NCI-H226 (cell line): ENCODE results near the gene ACTL6B.
"Not testable (repeated sequence)": the region's sequence is repeated elsewhere in the genome, so short reads cannot be mapped to it uniquely, and the experiment has no call there.

Source experiments
- DNase-seq: peaks from one replicate; pipeline ENCODE4 v3.0.0-alpha.2; 2015

ACTL6B gene

DNA sequence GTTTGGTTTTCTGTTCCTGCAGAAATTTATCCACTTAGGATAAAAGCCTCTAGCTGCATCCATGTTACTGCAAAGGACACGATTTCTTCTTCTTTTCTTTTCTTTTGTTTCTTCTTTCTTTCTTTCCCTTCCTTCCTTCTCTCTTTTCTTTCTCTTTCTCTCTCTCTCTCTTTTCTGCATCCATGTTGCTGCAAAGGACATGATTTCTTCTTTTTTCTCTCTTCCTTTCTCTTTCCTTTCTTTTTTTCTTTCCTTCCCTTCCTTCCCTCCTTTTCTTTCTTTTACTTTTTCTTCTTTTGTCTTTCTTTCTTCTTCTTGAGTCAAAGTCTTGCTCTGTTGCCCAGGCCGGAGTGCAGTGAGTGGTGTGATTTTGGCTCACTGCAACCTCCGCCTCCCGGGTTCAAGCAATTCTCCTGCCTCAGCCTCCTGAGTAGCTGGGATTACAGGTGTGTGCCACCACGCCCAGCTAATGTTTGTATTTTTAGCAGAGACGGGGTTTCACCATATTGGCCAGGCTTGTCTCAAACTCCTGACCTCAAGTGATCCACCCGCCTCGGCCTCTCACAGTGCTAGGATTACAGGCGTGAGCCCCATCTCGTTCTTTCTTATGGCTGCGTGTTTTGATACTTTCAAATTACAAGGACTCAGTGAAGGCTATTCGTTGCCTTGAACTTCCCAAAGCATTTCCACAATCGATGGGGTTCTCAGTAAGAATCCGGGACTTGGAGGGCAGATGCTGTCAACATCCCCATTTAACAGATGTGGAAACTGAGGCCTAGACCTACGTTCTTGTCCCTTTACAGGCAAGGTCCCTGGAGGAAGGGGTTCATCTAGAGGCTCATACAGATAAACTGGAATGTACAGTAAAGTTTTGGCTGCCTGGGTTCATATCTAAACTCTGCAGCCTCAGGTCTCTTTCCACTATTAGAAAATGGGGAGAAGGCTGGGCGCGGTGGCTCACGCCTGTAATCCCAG lies 15.4 kb upstream of the ACTL6B start:
- no peak for DNase-seq

DNA sequence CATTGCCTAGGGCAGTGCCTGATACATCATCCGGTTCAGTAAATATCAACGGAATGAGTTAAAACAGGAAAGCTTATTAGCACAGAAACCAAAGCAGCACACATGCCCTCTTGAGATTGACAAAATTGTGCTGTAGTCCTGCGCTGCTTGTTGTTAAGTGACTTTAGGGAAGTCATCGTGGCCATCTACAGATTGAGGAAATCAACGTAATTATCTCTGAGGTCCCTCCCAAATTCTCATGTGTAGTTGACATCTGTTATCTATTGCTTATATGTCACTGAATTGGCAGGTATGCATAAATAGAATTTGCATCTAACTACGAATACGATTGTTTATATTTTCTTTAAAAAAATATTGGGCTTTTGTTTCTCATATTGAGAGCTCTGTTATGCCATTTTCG lies 13.8 kb upstream of the ACTL6B start:
- no peak for DNase-seq

GRCh38 chr7:100669106-100669505 lies 12.9 kb upstream of the ACTL6B start:
- DNase-seq = not testable (repeated sequence)

- no peak for DNase-seq
These were observed 11.8 kb upstream of the ACTL6B start for GRCh38 chr7:100668069-100668449.

- DNase-seq = no peak
These were observed 11.3 kb upstream of the ACTL6B start for GRCh38 chr7:100667331-100668068.

GRCh38 chr7:100665168-100665726 lies 9.0 kb upstream of the ACTL6B start:
- no peak for DNase-seq

GRCh38 chr7:100662194-100662776 lies 6.0 kb upstream of the ACTL6B start:
- DNase-seq = not testable (repeated sequence)

- no peak for DNase-seq
These were observed 1.1 kb downstream of the ACTL6B start for GRCh38 chr7:100654908-100655831.

GRCh38 chr7:100649826-100650565 lies 6.3 kb downstream of the ACTL6B start:
- DNase-seq = no peak

GRCh38 chr7:100642534-100642907 lies 13.7 kb downstream of the ACTL6B start:
- no peak for DNase-seq

DNA sequence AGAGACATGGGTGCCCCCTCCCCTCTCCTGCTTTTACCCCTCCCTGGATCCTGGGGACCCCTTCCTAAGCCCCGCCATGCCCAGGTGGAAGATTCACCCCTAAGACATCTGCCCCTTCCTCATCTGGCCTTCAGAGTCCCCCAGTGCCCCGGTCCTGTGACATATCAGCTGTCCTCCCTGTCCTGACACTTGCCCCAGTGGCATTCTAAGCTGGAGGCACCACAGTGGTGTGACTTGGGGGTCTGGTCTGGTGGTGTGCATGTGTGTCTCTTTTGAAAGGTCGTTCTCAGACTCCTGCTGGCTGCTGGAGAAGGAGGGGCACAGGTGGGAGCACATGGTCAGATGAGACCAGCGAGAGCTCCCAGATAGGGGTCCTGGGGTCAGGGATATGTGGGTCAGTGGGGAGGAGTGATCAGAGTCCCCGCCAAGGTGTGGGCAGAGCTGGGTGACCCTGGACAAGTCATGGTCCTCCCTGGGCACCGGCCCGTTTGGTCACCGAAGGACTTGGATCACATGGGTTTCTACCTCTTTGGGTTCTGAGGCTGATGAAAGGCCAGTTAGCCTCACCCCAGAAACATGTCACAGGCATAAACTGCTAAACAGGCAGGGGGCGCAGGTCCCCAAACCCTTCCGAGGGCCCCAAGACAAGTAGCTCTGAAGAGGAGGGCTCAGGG lies 14.3 kb downstream of the ACTL6B start:
- DNase-seq = no peak

DNA sequence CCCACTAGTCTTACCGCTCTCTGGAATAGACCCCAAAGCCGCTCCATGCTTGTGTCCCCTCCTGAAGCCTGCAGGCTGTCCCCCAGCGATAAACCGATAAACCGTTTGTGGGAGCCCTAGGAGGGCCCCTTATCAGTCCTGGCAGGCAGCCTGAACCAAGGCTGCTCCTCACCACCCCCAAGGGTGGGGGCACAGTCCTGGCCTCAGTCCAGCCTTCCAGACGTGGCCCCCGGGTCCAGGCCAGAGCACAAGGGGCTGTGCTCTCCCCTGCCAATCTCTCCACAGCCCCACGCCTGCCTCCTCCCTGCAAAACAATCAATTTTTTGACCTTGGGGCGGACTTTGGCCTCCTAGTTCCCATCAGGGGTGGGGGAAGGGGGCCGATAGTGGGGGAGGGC lies 14.8 kb downstream of the ACTL6B start, which contains the start of gene TFR2:
Gene TFR2, minus strand, starts transcription at position 90 of the 397 bp plus-strand sequence. Its CDS starts 43 bp downstream, at position 47.
- no peak for DNase-seq

DNA sequence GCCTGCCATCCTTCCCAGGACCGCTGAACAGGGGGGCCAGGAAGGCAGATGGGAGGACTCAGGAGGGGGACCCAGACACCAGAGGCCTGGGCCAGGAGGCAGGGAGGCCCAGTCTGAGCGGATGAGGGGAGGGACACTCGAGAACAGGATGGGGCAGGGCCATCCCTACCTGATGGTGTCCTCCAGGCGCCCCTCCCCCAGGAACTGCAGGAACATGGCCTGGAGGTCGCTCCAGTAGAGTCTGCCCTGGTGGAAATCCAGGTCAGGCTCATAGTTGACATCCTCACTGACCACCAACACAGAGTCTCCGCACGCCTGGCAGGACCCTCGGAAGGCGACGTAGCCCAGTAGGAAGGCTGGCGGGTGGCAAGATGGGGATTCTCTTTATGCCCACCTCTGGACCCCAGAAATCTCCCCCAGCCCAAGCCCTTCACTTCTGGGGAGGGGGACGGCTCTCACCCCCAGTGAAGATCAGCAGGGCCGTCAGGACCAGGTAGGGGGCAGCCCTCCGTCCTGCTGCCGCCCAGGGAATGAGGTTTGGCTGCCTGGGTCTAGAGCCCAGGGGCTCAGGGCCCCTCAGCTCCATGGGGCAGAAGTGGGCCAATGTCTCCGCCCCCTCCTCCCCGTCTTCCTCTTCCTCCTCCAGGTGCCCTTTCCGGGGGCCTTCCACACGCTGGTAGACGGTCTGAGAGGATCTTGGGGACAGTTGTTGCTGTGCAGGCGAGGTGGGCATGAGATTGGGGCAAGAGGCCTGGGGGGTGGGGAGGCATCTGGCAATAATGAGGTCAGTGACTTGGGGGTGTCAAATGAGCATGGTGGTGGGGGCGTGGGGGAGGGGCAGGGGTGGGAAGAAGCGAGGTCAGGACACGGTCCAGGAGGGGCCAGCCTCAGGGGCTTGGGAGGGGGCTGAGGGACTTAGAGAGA lies 15.5 kb downstream of the ACTL6B start:
- DNase-seq = no peak

DNA sequence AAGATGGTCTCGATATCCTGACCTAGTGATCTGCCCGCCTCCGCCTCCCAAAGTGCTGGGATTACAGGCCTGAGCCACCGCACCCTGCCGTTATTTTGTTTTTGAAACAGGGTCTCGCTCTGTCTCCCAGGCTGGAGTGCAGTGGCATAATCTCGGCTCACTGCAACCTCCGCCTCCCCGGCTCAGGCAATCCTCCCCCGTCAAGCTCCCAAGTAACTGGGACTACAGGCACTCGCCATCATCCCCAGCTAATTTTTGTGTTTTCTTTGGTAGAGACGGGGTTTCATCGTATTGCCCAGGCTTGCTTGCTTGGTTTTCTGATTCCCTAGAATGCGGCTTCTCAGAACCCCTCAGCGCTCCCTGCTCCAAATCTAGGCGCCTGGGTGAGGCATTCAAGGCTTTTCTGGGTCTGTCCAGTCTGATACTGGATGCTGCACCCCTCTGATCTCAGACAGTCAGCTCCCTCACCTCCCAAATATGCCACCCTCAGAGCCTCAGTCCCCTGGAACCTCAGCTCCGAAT lies 16.2 kb downstream of the ACTL6B start:
- DNase-seq = no peak

DNA sequence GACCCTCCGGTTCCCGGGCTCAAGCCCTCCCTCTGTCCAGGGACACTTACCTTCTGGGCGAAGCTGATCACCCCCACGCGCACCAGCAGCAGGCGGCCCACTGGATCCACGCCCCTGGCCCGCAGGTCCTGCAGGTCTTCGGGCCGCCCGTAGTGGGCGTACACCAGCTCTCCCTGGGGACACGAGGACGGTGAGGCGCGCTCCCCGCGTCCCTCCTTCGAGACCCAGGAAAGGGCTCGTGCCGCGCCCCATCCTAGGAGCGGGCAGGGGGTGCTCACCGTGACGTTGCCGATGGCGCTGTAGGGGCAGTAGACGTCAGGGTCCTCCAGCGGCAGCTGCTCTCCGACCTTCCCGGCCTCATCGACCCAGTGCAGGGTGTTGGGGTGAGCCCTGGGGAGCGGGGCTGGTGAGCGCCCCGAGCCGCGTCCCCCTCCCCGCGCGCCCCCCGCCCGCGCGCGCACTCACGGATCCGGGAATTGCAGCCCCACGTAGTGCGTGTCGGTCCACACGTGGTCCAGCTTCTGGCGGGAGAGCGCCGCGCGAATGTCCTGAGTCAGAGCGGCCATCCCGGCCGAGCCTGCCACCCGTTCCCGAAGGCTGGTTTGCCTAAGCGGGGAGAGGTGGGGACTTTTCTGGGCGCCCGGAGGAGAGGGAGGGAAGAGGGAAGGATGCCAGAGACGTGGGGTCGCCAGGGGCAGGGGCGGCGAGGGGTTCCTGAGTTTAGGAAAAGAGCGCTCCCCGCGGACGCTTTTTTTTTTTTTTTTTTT lies 23.1 kb downstream of the ACTL6B start:
- no peak for DNase-seq

DNA sequence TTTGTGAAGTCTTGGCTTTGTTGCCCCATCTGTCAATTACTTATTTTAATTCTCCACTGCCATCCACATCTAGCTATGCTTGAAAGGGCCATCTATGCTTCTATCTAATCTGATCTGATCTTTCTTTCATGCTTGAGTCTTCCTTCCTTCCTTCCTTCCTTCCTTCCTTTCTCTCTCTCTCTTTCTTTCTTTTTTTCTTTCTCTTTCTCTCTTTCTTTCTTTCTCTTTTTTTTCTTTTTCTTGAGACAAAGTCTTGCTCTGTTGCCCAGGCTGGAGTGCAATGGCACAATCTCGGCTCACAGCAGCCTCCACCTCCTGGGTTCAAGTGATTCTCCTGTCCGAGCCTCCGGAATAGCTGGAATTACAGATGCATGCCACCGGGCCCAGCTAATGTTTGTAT lies 26.2 kb downstream of the ACTL6B start:
- DNase-seq = no peak

- no peak for DNase-seq
These were observed 27.0 kb downstream of the ACTL6B start for GRCh38 chr7:100629117-100629716.

DNA sequence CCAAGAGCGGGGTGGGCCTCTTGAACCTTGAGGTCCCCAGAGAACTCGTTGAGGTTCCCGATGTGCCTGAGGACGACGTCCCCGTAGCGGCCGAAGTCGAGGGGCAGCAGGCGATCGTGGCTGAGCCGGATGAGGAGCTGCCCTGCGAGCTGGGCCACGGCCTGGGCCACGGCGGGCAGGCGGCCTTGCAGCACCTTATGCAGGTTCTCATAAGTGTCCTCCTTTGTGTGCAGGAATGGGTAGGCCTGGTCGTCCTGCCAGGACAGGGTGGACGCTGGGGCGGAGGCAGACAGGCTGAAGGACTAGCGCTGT lies 29.1 kb downstream of the ACTL6B start:
- no peak for DNase-seq
